Caco-2 (cell line): Measurements from ENCODE around the gene LOX. TPM values are rescaled to one million over a fixed set of nuclear protein-coding genes. Genes with fewer than 3 reads are reported as not detected.
A peak's percentile ranks its signal among the peaks of the same experiment; 100 is the strongest.

Experiments
- BruUV-seq: library from RNA; stranded (reverse); fragments of 400-500 nt; replicated peaks from 2 replicates; lab custom pipeline; 2021; lab: Mats Ljungman, UMichigan
- CTCF ChIA-PET: fragments of 300-600 bp; sonication (Branson Sonifier 250); formaldehyde crosslinking; loops from one replicate; lab custom pipeline; 2022; ENCODE audit warnings: antibody characterized with exemption; lab: Charles Lee
- POLR2A ChIA-PET: fragments of 300-600 bp; sonication (Branson Sonifier 250); formaldehyde crosslinking; loops from one replicate; lab custom pipeline; 2022; ENCODE audit warnings: antibody characterized with exemption; lab: Charles Lee
- DNase-seq, 2 experiments: peaks; one replicate each; pipeline versions ENCODE4 v3.0.0 to v3.0.0-alpha.2; 2020 to 2022
- H3K27me3 ChIP-seq: replicated peaks from 2 replicates; pipeline ENCODE4 v1.6.0; 2011; ENCODE audit warnings: low read length; ENCODE audit not compliant: control insufficient read depth, insufficient read depth
- H3K36me3 ChIP-seq: 2 replicates; pipeline ENCODE4 v1.5.1; 2011; ENCODE audit warnings: low read length; ENCODE audit not compliant: control insufficient read depth, insufficient read depth
- H3K4me1 ChIP-seq: fragments of 250-450 bp; sonication (Bioruptor Pico); 2 replicates; pipeline ENCODE4 v1.5.1; 2020; ENCODE audit warnings: mild to moderate bottlenecking
- H3K4me3 ChIP-seq: 2 replicates; pipeline ENCODE4 v1.5.1; 2011; ENCODE audit warnings: low read depth, mild to moderate bottlenecking, control low read depth, low read length
- H3K9me3 ChIP-seq: fragments of 250-450 bp; sonication (Bioruptor Pico); 2 replicates; pipeline ENCODE4 v1.5.1; 2020; ENCODE audit warnings: mild to moderate bottlenecking, moderate library complexity
- H3K27ac Mint-ChIP-seq: one replicate; pipeline ENCODE4 v1.8.0; 2022; ENCODE audit warnings: mixed read lengths; ENCODE audit not compliant: unreplicated experiment
- H3K27me3 Mint-ChIP-seq: one replicate; pipeline ENCODE4 v1.8.0; 2022; ENCODE audit warnings: mixed read lengths; ENCODE audit not compliant: insufficient read depth, unreplicated experiment
- H3K36me3 Mint-ChIP-seq: one replicate; pipeline ENCODE4 v1.8.0; 2022; ENCODE audit warnings: mild to moderate bottlenecking, mixed read lengths; ENCODE audit not compliant: insufficient read depth, unreplicated experiment
- H3K4me1 Mint-ChIP-seq: one replicate; pipeline ENCODE4 v1.8.0; 2022; ENCODE audit warnings: low read depth, mixed read lengths; ENCODE audit not compliant: unreplicated experiment
- H3K4me3 Mint-ChIP-seq: one replicate; pipeline ENCODE4 v1.8.0; 2022; ENCODE audit warnings: mild to moderate bottlenecking, moderate library complexity, mixed read lengths; ENCODE audit not compliant: unreplicated experiment
- H3K9me3 Mint-ChIP-seq: one replicate; pipeline ENCODE4 v1.8.0; 2022; ENCODE audit warnings: mixed read lengths; ENCODE audit not compliant: unreplicated experiment
- intact Hi-C: fragments of 100-400 bp; cut with micrococcal nuclease; formaldehyde crosslinking; loops from one replicate; pipeline ENCODE4 v1.10.0; 2022; ENCODE audit not compliant: unreplicated experiment
- total RNA-seq: library from RNA; stranded (reverse); gene quantifications from 2 replicates; pipeline ENCODE4 v1.2.3, GENCODE V29; 2022
- TF ChIP-seq, protein P1 (sequence below), 2 experiments: fragments of 200-600 bp in 1 of 2; IDR thresholded peaks; 1 replicate in 1 of 2; 2 replicates in 1 of 2; pipeline versions ENCODE4 v1.5.1 to v1.8.0; 2011 to 2022; ENCODE audit warnings: antibody characterized with exemption in 1 of 2, control low read depth in 1 of 2, inconsistent platforms in 1 of 2, low read depth in 1 of 2, low read length in 1 of 2, mild to moderate bottlenecking in 1 of 2, moderate library complexity in 1 of 2; ENCODE audit not compliant: insufficient read depth in 1 of 2, severe bottlenecking in 1 of 2, unreplicated experiment in 1 of 2

The LOX gene
- total RNA-seq, 1 experiment from 2014 or later, result 4.9 TPM

DNA sequence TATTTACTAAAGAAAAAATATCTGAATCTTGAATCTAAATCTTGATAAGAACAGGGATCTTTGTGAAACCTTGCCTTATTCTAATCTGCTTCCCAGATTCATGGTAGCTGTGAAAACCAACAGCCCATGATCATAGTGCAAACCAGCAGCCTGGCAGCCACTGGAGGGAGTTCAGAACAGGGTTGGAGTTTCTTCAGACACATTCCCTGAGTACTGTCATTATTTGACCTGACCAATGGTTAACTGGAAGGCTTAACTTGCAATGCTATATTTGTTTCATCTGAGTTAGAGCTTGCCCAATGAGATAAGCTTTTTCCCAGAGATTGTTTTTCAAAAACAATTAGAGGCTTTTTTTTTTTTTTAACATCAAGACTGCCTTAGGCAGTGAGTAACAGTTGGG lies 47.8 kb downstream of the LOX start:
- Mint-ChIP-seq H3K4me1 (peaks cover 34% of the 10 kb centered on the region), H3K27me3 (no peaks in the 10 kb centered on the region), H3K4me3 (no peak overlapping the region), H3K36me3 (peaks cover 12% of the 10 kb centered on the region), H3K27ac (peak overlapping the region; percentile 29), H3K9me3 (peaks cover 12% of the 10 kb centered on the region)
- Histone ChIP-seq H3K4me1 (peaks cover 40% of the 10 kb centered on the region), H3K4me3 (no peak overlapping the region), H3K36me3 (no peaks in the 10 kb centered on the region; the same call in 1 of the 2 replicates), H3K27me3 (no peaks in the 10 kb centered on the region), H3K9me3 (no peaks in the 10 kb centered on the region)
- TF ChIP-seq, protein P1, sequence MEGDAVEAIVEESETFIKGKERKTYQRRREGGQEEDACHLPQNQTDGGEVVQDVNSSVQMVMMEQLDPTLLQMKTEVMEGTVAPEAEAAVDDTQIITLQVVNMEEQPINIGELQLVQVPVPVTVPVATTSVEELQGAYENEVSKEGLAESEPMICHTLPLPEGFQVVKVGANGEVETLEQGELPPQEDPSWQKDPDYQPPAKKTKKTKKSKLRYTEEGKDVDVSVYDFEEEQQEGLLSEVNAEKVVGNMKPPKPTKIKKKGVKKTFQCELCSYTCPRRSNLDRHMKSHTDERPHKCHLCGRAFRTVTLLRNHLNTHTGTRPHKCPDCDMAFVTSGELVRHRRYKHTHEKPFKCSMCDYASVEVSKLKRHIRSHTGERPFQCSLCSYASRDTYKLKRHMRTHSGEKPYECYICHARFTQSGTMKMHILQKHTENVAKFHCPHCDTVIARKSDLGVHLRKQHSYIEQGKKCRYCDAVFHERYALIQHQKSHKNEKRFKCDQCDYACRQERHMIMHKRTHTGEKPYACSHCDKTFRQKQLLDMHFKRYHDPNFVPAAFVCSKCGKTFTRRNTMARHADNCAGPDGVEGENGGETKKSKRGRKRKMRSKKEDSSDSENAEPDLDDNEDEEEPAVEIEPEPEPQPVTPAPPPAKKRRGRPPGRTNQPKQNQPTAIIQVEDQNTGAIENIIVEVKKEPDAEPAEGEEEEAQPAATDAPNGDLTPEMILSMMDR (IDR thresholded peaks at IDR 0.05; ENCODE audit: insufficient read depth in 1 of 2, low read depth in 1 of 2, low read length in 1 of 2, severe bottlenecking in 1 of 2, unreplicated experiment in 1 of 2), result peak; percentile 27 to 68
- ChIA-PET POLR2A (no interaction called here), CTCF (interaction anchor here (0.8 to 3.0 kb wide), 6 partner anchors 34 to 486 kb away, joined by 3 to 48 read pairs (median 3); partner anchors contain the start of gene LOX)
- BruUV-seq, result no TSS peak
- DNase-seq, result peak; percentile 69 to 71
- intact Hi-C loops, result loop anchor here (1.0 kb wide), 2 partner anchors 46 to 71 kb away; no protein-coding TSS in a partner anchor

DNA sequence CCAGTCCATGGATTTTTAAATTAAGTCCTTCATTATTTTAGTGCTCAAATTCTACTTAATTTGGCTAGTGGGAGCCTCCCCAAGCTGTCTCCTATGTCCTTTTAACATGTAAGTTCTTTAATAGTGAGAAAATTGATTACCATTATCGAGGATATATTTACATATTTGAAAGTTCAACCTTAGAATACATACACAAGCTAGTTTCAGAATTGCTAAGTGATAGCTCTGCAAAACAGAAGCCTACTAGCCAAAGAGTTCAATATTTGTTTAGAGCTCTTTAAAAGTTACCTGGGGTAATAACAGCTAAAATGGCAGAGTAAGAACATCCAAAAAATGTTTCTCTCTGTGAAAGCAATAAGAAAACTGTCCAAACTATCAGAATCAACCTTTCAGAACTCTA lies 48.2 kb downstream of the LOX start:
- ChIA-PET POLR2A (no interaction called here), CTCF (interaction anchor here (1.0 to 3.0 kb wide), 5 partner anchors 47 to 486 kb away, joined by 3 to 48 read pairs (median 3); partner anchors contain the start of gene LOX)
- no peaks in the 10 kb centered on the region for H3K27me3 ChIP-seq
- Mint-ChIP-seq H3K4me3 (no peak overlapping the region), H3K27ac (peak overlapping the region; percentile 29), H3K27me3 (no peaks in the 10 kb centered on the region), H3K9me3 (peaks cover 9% of the 10 kb centered on the region), H3K4me1 (peaks cover 30% of the 10 kb centered on the region), H3K36me3 (peaks cover 12% of the 10 kb centered on the region)
- no peaks in the 10 kb centered on the region for H3K9me3 ChIP-seq
- H3K36me3 ChIP-seq, result no peaks in the 10 kb centered on the region; the same call in 1 of the 2 replicates
- BruUV-seq, result no TSS peak
- intact Hi-C loops, result loop anchor here (1.0 kb wide), 2 partner anchors 46 to 71 kb away; no protein-coding TSS in a partner anchor
- H3K4me3 ChIP-seq, result no peak overlapping the region
- H3K4me1 ChIP-seq, result peaks cover 35% of the 10 kb centered on the region
- TF ChIP-seq, protein P1 (IDR thresholded peaks at IDR 0.05; ENCODE audit: insufficient read depth in 1 of 2, low read depth in 1 of 2, low read length in 1 of 2, severe bottlenecking in 1 of 2, unreplicated experiment in 1 of 2), result no peak
- no peak for DNase-seq

DNA sequence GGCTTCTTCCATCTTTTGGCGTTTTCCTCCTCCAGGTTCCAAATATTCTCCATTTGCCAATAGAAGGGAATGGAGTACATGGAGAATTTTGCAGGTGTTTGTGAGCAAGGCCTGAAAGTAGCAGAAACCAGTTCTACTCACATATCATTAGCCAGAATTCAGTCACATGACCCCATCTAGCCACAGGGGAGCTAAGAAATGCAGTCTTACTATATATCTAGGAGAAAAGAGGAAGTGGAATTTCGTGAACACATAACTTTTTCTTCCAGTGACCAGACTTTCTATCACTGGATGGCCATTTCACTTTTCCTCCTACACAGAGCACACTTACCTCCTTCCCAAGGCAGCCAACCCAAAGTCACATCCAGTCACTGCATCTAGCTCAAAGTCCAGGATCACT lies 55.1 kb downstream of the LOX start:
- Histone ChIP-seq H3K9me3 (no peaks in the 10 kb centered on the region), H3K36me3 (no peaks in the 10 kb centered on the region), H3K4me3 (no peak overlapping the region), H3K4me1 (peaks cover 3% of the 10 kb centered on the region; the same call in 1 of the 2 replicates), H3K27me3 (no peaks in the 10 kb centered on the region)
- Mint-ChIP-seq H3K4me1 (no peaks in the 10 kb centered on the region), H3K9me3 (no peaks in the 10 kb centered on the region), H3K36me3 (peaks cover 41% of the 10 kb centered on the region), H3K4me3 (no peak overlapping the region), H3K27me3 (no peaks in the 10 kb centered on the region), H3K27ac (no peak overlapping the region)
- ChIA-PET POLR2A (no interaction called here), CTCF (no interaction called here)
- TF ChIP-seq, protein P1 (IDR thresholded peaks at IDR 0.05; ENCODE audit: insufficient read depth in 1 of 2, low read depth in 1 of 2, low read length in 1 of 2, severe bottlenecking in 1 of 2, unreplicated experiment in 1 of 2), result no peak
- intact Hi-C loops, result no loop called here
- no peak for DNase-seq
- BruUV-seq, result no TSS peak
